Measurements from ENCODE around the gene ESYT1.

DNA sequence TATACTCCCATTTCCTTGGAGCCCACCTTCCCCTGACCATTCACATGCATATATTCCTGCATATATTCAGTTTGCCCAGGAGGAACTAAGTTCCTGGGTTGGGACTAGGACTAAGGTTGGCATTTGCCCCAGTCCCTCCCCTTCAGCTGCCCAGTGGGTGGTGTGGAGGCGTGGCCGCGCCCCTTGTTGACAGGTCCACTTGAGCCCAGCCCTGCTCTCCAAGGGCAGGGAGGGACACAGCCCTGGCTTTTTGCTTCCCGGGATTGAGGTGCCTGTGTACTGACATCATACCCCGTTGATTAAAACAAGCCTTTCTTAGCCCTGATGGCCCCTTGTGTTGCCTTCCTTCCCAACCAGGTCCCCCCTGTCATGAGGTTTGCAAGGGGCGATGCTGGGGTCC lies 40.8 kb upstream of the ESYT1 start:
- TF ChIP-seq POLR2A (IDR thresholded peaks at IDR 0.05), result no peak
- TF ChIP-seq, protein P1, sequence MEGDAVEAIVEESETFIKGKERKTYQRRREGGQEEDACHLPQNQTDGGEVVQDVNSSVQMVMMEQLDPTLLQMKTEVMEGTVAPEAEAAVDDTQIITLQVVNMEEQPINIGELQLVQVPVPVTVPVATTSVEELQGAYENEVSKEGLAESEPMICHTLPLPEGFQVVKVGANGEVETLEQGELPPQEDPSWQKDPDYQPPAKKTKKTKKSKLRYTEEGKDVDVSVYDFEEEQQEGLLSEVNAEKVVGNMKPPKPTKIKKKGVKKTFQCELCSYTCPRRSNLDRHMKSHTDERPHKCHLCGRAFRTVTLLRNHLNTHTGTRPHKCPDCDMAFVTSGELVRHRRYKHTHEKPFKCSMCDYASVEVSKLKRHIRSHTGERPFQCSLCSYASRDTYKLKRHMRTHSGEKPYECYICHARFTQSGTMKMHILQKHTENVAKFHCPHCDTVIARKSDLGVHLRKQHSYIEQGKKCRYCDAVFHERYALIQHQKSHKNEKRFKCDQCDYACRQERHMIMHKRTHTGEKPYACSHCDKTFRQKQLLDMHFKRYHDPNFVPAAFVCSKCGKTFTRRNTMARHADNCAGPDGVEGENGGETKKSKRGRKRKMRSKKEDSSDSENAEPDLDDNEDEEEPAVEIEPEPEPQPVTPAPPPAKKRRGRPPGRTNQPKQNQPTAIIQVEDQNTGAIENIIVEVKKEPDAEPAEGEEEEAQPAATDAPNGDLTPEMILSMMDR (IDR thresholded peaks at IDR 0.05), result no peak

All from lower leg skin (tissue), 3 donors.